ENCODE results near the gene SHC3.

Gene SHC3

DNA sequence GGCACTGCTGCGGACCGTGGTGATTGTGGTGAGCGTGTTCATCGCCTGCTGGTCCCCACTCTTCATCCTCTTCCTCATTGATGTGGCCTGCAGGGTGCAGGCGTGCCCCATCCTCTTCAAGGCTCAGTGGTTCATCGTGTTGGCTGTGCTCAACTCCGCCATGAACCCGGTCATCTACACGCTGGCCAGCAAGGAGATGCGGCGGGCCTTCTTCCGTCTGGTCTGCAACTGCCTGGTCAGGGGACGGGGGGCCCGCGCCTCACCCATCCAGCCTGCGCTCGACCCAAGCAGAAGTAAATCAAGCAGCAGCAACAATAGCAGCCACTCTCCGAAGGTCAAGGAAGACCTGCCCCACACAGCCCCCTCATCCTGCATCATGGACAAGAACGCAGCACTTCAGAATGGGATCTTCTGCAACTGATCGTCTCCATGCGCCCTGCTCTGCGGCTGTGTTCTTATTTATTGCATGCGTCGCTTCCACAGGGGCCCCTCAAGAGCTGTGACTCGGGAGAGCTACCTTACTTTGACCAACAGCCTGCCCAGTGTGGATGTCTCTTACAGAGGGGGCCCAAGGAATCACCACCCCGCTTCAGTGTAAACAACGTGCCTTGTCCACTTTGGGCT, 176.6 kb downstream of the SHC3 start:
- H3K36me3 ChIP-seq (ENCODE audit: insufficient read depth, low read length), result no peaks in the 10 kb centered on the region
- H3K9me3 ChIP-seq (ENCODE audit: control insufficient read depth, insufficient read depth, low read length), result no peaks in the 10 kb centered on the region
- no peak overlapping the region for H3K9ac ChIP-seq (ENCODE audit: low read depth, low read length)
- 0 out of 2 replicates have a peak, but pooled peaks cover 7% of the 10 kb centered on the region for H3K4me1 ChIP-seq (ENCODE audit: insufficient read depth, low read length)

GRCh38 chr9:89000973-89001916, 177.4 kb downstream of the SHC3 start:
- H3K36me3 ChIP-seq (ENCODE audit: insufficient read depth, low read length), result no peaks in the 10 kb centered on the region
- no peak overlapping the region for H3K9ac ChIP-seq (ENCODE audit: low read depth, low read length)
- no peaks in the 10 kb centered on the region for H3K9me3 ChIP-seq (ENCODE audit: control insufficient read depth, insufficient read depth, low read length)
- H3K4me1 ChIP-seq (ENCODE audit: insufficient read depth, low read length), result 0 out of 2 replicates have a peak, but pooled peaks cover 7% of the 10 kb centered on the region

GRCh38 chr9:89000371-89000781, 178.2 kb downstream of the SHC3 start:
- H3K9me3 ChIP-seq (ENCODE audit: control insufficient read depth, insufficient read depth, low read length), result no peaks in the 10 kb centered on the region
- H3K9ac ChIP-seq (ENCODE audit: low read depth, low read length), result no peak overlapping the region
- no peaks in the 10 kb centered on the region for H3K36me3 ChIP-seq (ENCODE audit: insufficient read depth, low read length)
- H3K4me1 ChIP-seq (ENCODE audit: insufficient read depth, low read length), result 0 out of 2 replicates have a peak, but pooled peaks cover 7% of the 10 kb centered on the region

GRCh38 chr9:88998911-88999310, 179.7 kb downstream of the SHC3 start:
- no peaks in the 10 kb centered on the region for H3K36me3 ChIP-seq (ENCODE audit: insufficient read depth, low read length)
- 0 out of 2 replicates have a peak, but pooled peaks cover 7% of the 10 kb centered on the region for H3K4me1 ChIP-seq (ENCODE audit: insufficient read depth, low read length)
- no peak overlapping the region for H3K9ac ChIP-seq (ENCODE audit: low read depth, low read length)
- no peaks in the 10 kb centered on the region for H3K9me3 ChIP-seq (ENCODE audit: control insufficient read depth, insufficient read depth, low read length)

DNA sequence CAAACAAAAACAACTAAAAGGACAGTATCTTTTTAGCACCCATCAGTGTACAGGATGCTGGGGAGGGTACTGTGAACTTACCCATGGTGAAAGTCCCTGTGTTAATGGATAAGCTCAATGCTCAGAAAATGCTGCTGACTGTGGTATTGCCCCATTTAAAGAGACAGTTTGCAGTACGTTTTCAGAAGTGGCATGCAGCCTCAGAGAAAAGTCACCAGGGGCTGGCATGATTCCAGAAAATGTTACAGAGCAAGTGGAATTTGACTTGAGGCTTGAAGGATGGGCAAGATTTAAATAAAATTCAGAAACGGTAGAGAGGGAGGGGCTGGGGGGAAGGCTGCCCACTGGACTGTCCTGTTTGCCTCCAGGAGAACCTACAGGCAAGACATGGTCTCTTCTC, 180.1 kb downstream of the SHC3 start:
- 0 out of 2 replicates have a peak, but pooled peaks cover 7% of the 10 kb centered on the region for H3K4me1 ChIP-seq (ENCODE audit: insufficient read depth, low read length)
- H3K36me3 ChIP-seq (ENCODE audit: insufficient read depth, low read length), result no peaks in the 10 kb centered on the region
- H3K9ac ChIP-seq (ENCODE audit: low read depth, low read length), result no peak overlapping the region
- H3K9me3 ChIP-seq (ENCODE audit: control insufficient read depth, insufficient read depth, low read length), result no peaks in the 10 kb centered on the region

DNA sequence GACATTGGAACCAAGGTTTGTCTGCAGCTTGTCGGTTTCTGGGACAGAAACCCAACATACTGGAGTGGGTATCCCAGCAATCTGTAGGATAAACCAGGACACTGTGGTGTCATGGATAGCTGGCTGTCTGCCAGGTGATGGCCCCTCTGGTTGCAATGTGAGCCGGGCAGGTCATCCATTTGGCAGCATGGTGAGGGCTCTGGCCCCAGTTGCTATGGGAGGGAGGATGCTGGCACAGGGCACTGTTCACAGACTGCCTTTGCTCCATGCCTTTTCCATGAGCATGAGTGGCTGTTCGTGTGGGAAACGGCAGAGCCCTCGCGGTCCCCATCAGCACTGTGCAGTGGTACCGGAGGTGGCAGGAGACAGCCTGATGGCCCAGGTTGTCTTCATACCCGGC, 181.0 kb downstream of the SHC3 start:
- Histone ChIP-seq H3K36me3 (ENCODE audit: insufficient read depth, low read length) (no peaks in the 10 kb centered on the region), H3K4me1 (ENCODE audit: insufficient read depth, low read length) (0 out of 2 replicates have a peak, but pooled peaks cover 7% of the 10 kb centered on the region), H3K9ac (ENCODE audit: low read depth, low read length) (no peak overlapping the region), H3K9me3 (ENCODE audit: control insufficient read depth, insufficient read depth, low read length) (no peaks in the 10 kb centered on the region)

DNA sequence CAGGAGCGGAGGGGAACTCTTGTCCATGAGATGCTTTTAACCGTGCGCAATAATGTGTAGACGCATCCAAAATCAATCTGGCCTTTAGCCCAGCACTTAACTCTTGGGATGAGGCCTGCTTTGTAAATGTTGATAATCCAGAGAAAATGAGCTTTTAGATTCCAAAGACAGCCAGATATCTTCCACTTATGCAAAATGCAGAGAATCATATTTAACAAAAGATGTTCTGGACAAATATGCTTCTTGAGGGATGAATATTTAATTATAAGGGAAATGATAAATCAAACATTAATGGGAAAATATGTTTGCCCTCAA, 181.7 kb downstream of the SHC3 start:
- H3K9ac ChIP-seq (ENCODE audit: low read depth, low read length), result no peak overlapping the region
- 0 out of 2 replicates have a peak, but pooled peaks cover 7% of the 10 kb centered on the region for H3K4me1 ChIP-seq (ENCODE audit: insufficient read depth, low read length)
- no peaks in the 10 kb centered on the region for H3K9me3 ChIP-seq (ENCODE audit: control insufficient read depth, insufficient read depth, low read length)
- H3K36me3 ChIP-seq (ENCODE audit: insufficient read depth, low read length), result no peaks in the 10 kb centered on the region

DNA sequence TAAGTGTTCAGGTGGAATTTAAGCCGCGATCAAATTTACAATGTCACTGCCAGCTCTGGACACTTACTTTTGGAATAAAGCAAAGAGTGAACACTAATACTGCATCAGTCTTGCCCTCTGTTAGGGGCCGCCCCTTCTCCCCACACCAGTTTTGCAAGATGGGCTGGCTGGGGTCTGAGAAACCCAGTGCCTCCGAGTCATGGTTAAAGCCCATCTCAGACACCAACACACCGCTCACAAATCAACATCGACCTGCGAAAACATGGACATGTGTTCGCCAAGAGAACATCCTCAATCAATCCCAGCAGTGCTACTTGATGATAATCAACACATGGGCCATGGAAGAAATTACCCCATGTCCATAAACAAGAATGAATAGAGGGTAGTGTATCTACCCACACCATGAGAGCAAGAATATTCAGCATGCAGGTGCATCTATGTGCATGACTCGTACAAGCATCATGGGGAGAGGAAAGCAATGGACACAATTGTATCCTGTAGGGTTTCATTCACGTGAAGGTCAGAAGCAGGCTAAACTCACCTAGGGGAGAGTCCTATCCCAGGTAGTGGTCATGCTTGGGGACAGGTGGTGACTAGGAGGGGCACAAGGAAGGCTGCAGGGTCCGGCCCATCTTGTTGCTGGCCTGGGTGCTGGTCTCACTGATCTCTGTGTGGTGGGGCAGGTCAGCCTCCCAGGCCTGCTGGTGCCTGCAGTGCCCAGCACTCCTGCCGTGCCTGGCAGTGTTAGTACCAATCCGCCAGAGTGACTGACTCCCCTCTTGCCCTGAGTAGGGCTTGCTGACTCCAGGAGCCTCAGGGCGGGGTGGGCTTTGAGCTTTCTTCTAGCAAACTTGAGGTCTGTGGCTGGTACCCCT, 182.3 kb downstream of the SHC3 start:
- H3K9ac ChIP-seq (ENCODE audit: low read depth, low read length), result no peak overlapping the region
- H3K9me3 ChIP-seq (ENCODE audit: control insufficient read depth, insufficient read depth, low read length), result no peaks in the 10 kb centered on the region
- no peaks in the 10 kb centered on the region for H3K36me3 ChIP-seq (ENCODE audit: insufficient read depth, low read length)
- H3K4me1 ChIP-seq (ENCODE audit: insufficient read depth, low read length), result 0 out of 2 replicates have a peak, but pooled peaks cover 7% of the 10 kb centered on the region

GRCh38 chr9:88995627-88996026, 183.0 kb downstream of the SHC3 start:
- Histone ChIP-seq H3K36me3 (ENCODE audit: insufficient read depth, low read length) (no peaks in the 10 kb centered on the region), H3K4me1 (ENCODE audit: insufficient read depth, low read length) (0 out of 2 replicates have a peak, but pooled peaks cover 5% of the 10 kb centered on the region), H3K9ac (ENCODE audit: low read depth, low read length) (no peak overlapping the region), H3K9me3 (ENCODE audit: control insufficient read depth, insufficient read depth, low read length) (no peaks in the 10 kb centered on the region)

GRCh38 chr9:88995200-88995577, 183.4 kb downstream of the SHC3 start:
- H3K9ac ChIP-seq (ENCODE audit: low read depth, low read length), result no peak overlapping the region

DNA sequence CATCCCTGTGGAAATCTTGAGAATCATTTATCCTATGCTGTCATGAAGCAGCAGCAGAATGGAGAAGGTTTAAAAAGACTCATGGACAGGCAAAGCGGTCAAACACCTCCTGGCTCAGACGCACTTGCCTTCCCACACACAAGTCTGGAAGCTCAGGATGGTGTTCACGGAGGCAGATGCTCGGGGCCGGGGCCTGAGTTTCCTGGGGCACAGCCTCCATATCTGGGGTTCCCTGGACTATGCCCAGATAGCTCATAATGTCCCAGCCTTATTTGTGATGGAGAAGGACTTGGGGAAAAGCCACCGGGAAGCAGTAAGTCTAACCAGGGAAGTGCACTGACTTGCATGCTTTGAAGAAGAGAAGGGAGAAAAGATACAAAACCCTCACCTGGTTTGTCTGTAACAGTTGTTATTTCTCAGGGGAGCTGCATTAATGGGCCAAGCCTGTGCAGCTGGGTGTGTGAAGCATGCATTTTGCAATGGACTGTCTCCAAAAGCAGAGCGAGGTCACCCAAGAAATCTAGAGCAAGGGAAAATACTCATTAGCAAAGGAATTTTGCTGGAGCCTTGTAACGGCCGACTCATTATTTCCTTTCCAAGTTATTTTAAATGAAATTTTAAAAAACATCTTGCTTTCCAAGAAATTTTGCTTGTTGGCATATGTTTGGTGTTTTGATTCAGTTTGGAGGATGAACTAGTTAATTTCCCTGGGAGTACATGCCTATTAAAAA, 184.0 kb downstream of the SHC3 start:
- no peaks in the 10 kb centered on the region for H3K36me3 ChIP-seq (ENCODE audit: insufficient read depth, low read length)
- H3K4me1 ChIP-seq (ENCODE audit: insufficient read depth, low read length), result peaks cover 4% of the 10 kb centered on the region
- no peaks in the 10 kb centered on the region for H3K9me3 ChIP-seq (ENCODE audit: control insufficient read depth, insufficient read depth, low read length)
- no peak overlapping the region for H3K9ac ChIP-seq (ENCODE audit: low read depth, low read length)

More at GRCh38 chr9:88995200-88995577, 183.4 kb downstream of the SHC3 start:
- H3K9me3 ChIP-seq (ENCODE audit: control insufficient read depth, insufficient read depth, low read length), result no peaks in the 10 kb centered on the region
- H3K4me1 ChIP-seq (ENCODE audit: insufficient read depth, low read length), result 0 out of 2 replicates have a peak, but pooled peaks cover under 1% of the 10 kb centered on the region
- H3K36me3 ChIP-seq (ENCODE audit: insufficient read depth, low read length), result no peaks in the 10 kb centered on the region

GRCh38 chr9:88993871-88994460, 184.7 kb downstream of the SHC3 start:
- no peaks in the 10 kb centered on the region for H3K36me3 ChIP-seq (ENCODE audit: insufficient read depth, low read length)
- H3K9me3 ChIP-seq (ENCODE audit: control insufficient read depth, insufficient read depth, low read length), result no peaks in the 10 kb centered on the region
- H3K4me1 ChIP-seq (ENCODE audit: insufficient read depth, low read length), result peaks cover 10% of the 10 kb centered on the region
- H3K9ac ChIP-seq (ENCODE audit: low read depth, low read length), result no peak overlapping the region

- Histone ChIP-seq H3K9ac (ENCODE audit: low read depth, low read length) (no peak overlapping the region), H3K36me3 (ENCODE audit: insufficient read depth, low read length) (no peaks in the 10 kb centered on the region), H3K9me3 (ENCODE audit: control insufficient read depth, insufficient read depth, low read length) (no peaks in the 10 kb centered on the region), H3K4me1 (ENCODE audit: insufficient read depth, low read length) (peaks cover 15% of the 10 kb centered on the region)
These were observed 185.3 kb downstream of the SHC3 start for GRCh38 chr9:88993327-88993726.
